HL-60 (cell line): Measurements from ENCODE around the gene AWAT1.

ENCODE experiments used
- DNase-seq, 2 experiments: peaks; one replicate each; pipeline ENCODE4 v3.0.0-alpha.2; 2010 to 2020; ENCODE audit warnings: low read depth in 1 of 2, low spot score in 1 of 2
- H3K27ac ChIP-seq: fragments of 250-450 bp; sonication (Bioruptor Pico); replicated peaks from 2 replicates; pipeline ENCODE4 v1.5.1; 2020; ENCODE audit warnings: mild to moderate bottlenecking, moderate library complexity
- H3K27me3 ChIP-seq: fragments of 250-450 bp; sonication (Bioruptor Pico); 2 replicates; pipeline ENCODE4 v1.5.1; 2021; ENCODE audit warnings: mild to moderate bottlenecking, moderate library complexity; ENCODE audit not compliant: insufficient read depth, poor library complexity, severe bottlenecking
- H3K4me3 ChIP-seq: replicated peaks from 2 replicates; pipeline ENCODE4 v1.5.1; 2011; ENCODE audit warnings: mild to moderate bottlenecking, control low read depth, low read length; ENCODE audit not compliant: insufficient read depth
- CTCF ChIP-seq: IDR thresholded peaks from one replicate; pipeline ENCODE4 v1.5.1; 2011; ENCODE audit warnings: low read length, control low read depth, inconsistent platforms; ENCODE audit not compliant: insufficient read depth
- GABPA ChIP-seq: IDR thresholded peaks from 2 replicates; pipeline ENCODE4 v1.6.1; 2012; ENCODE audit warnings: low read depth
- POLR2AphosphoS5 ChIP-seq: IDR thresholded peaks from 2 replicates; pipeline ENCODE4 v1.6.1; 2012; ENCODE audit warnings: low read depth
- REST ChIP-seq: IDR thresholded peaks from 2 replicates; pipeline ENCODE4 v1.6.1; 2012; ENCODE audit warnings: low read depth; ENCODE audit not compliant: insufficient replicate concordance
- SPI1 ChIP-seq: IDR thresholded peaks from 2 replicates; pipeline ENCODE4 v1.6.1; 2012; ENCODE audit warnings: low read depth, mild to moderate bottlenecking, borderline replicate concordance

Gene AWAT1

DNA sequence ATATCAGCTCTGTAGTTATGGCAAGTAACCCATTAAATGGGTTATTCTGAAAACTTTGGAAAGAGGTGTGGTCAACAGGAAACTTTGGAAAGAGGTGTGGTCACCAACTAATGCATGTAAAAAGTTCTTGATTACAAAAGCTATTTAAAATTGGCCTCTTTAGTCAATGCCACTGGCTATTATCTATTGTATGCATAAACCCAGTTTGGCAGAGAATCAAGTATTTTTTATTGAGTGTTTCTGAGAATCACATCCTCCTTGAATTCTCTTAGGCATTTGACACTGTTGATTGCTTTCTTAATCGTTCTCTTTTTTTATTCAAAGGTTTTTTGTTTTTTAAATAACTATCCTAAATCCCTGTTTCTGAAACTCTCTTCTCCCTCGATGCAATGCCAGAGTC lies 18.0 kb downstream of the AWAT1 start:
- no peak overlapping the region for H3K27ac ChIP-seq
- no peaks in the 10 kb centered on the region for H3K27me3 ChIP-seq
- no peak overlapping the region for H3K4me3 ChIP-seq
- TF ChIP-seq SPI1 (no peak), REST (no peak), POLR2AphosphoS5 (no peak), GABPA (no peak), CTCF (no peak)
- DNase-seq, result no peak

DNA sequence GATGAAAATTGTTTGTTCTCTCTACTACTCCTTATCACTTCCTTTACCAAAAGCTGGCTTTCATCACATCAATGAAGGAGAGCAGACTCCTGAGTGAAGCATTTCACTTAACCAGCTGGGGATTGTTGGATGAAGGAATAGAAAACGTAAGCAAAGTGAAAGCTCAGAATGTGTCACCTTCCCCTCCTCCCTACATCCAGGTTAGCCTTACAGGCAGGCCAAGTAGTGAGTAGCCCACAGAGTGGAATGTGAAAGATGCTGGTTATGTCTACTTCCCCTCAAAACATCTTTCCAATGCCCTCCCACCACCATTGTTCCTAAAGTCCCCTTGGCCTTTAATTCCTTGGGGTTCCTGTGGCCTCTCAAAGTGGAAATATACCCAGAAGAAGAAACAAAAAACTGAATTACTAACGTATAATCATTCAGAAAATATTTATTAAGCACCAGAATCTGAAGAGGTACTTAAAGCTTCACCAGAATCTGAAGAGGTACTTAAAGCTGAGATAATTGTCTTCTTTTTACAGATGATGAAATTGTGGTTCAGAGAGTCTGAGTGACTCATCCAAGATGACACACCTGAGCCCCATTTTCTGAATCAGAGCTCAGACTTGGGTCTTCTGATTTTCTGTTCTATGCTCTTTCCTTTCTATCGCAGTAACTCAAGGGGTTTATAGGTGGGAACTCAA lies 19.1 kb downstream of the AWAT1 start:
- no peak for DNase-seq
- Histone ChIP-seq H3K4me3 (no peak overlapping the region), H3K27me3 (no peaks in the 10 kb centered on the region), H3K27ac (no peak overlapping the region)
- TF ChIP-seq GABPA (no peak), POLR2AphosphoS5 (no peak), REST (no peak), CTCF (no peak), SPI1 (no peak)

DNA sequence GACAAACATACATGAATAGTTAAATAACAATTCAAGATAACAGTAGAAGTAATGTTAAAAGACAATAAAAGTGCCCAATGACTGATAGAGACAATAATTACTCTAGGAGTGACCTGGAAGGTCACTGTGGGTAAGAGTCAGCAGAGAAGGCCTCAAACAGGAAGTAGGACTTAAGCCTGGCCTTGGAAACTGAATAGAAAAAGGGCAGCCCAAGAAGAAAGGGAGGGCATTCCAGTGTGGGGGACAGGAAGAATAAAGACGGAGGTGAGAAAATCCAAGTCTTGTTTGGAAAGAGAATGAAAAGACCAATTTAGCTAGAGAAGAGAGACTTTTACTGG lies 19.6 kb downstream of the AWAT1 start:
- H3K27me3 ChIP-seq, result no peaks in the 10 kb centered on the region
- no peak overlapping the region for H3K4me3 ChIP-seq
- no peak for DNase-seq
- no peak overlapping the region for H3K27ac ChIP-seq
- TF ChIP-seq POLR2AphosphoS5, result no peak
- no peak for TF ChIP-seq REST
- TF ChIP-seq SPI1, result no peak
- TF ChIP-seq CTCF, result no peak
- TF ChIP-seq GABPA, result no peak
